GM12878 (cell line): Measurements from ENCODE around the gene RGMB. TPM values are rescaled to one million over a fixed set of nuclear protein-coding genes. Genes with fewer than 3 reads are reported as not detected.

Source experiments
- ATAC-seq: fragments of 200-7000 bp; cut with Tn5 transposase; 3 replicates; pipeline ENCODE4 v1.9.1; 2020; ENCODE audit warnings: mild to moderate bottlenecking, moderate library complexity
- BruUV-seq: library from RNA; stranded (reverse); fragments of 400-500 nt; replicated peaks from 2 replicates; lab custom pipeline; 2021; lab: Mats Ljungman, UMichigan
- CTCF ChIA-PET: fragments of 300-600 bp; sonication (Branson Sonifier 250); formaldehyde crosslinking; extraction: SDS; loops from one replicate; lab custom pipeline; 2021; ENCODE audit warnings: inconsistent platforms; lab: Yijun Ruan, JAX
- POLR2A ChIA-PET: fragments of 350-600 bp; formaldehyde crosslinking; extraction: SDS; loops from one replicate; lab custom pipeline; 2021; ENCODE audit warnings: inconsistent platforms; lab: Charles Lee
- RAD21 ChIA-PET: fragments of 300-600 bp; sonication (Branson Sonifier 250); formaldehyde crosslinking; loops from one replicate; lab custom pipeline; 2023; ENCODE audit warnings: antibody characterized with exemption; ENCODE audit not compliant: unreplicated experiment; lab: Charles Lee
- SMC1A ChIA-PET: fragments of 300-600 bp; sonication (Branson Sonifier 250); formaldehyde crosslinking; loops from one replicate; lab custom pipeline; 2023; ENCODE audit not compliant: unreplicated experiment, uncharacterized antibody; lab: Charles Lee
- DNase-seq: peaks from one replicate; pipeline ENCODE4 v3.0.0-alpha.2; 2011; ENCODE audit warnings: low read depth, low spot score
- FAIRE-seq: peaks from 3 replicates; lab custom pipeline; 2011; peaks lifted over from hg19 to GRCh38; lab: Jason Lieb, UNC
- H2AFZ ChIP-seq: 2 replicates; pipeline ENCODE4 v1.6.0; 2011; ENCODE audit warnings: low read depth, low read length, control low read depth; ENCODE audit not compliant: control insufficient read depth
- H3K27ac ChIP-seq: 2 replicates; pipeline ENCODE4 v1.5.1; 2011; ENCODE audit warnings: control low read depth; ENCODE audit not compliant: control insufficient read depth, insufficient read depth
- H3K27me3 ChIP-seq, 2 experiments: replicated peaks in 1 of 2; 2 replicates each; pipeline versions ENCODE4 v1.6.0 to v1.6.1; 2011; ENCODE audit warnings: low read length in 1 of 2; ENCODE audit not compliant: control insufficient read depth in 2 of 2, insufficient read depth in 2 of 2
- H3K36me3 ChIP-seq, 2 experiments: 2 replicates each; pipeline ENCODE4 v1.5.1; 2011; ENCODE audit warnings: low read length in 1 of 2; ENCODE audit not compliant: control insufficient read depth in 2 of 2, insufficient read depth in 2 of 2
- H3K4me1 ChIP-seq: 2 replicates; pipeline ENCODE4 v1.6.1; 2011; ENCODE audit warnings: mild to moderate bottlenecking, low read length, moderate library complexity, mixed read lengths; ENCODE audit not compliant: control insufficient read depth, insufficient read depth
- H3K4me2 ChIP-seq: 2 replicates; pipeline ENCODE4 v1.6.0; 2011; ENCODE audit warnings: control low read depth; ENCODE audit not compliant: control insufficient read depth, insufficient read depth
- H3K4me3 ChIP-seq: fragments of 200-600 bp; sonication (generic); 2 replicates; pipeline ENCODE4 v1.5.1; 2016
- H3K79me2 ChIP-seq: 2 replicates; pipeline ENCODE4 v1.6.0; 2011; ENCODE audit warnings: low read length; ENCODE audit not compliant: control insufficient read depth, insufficient read depth
- H3K9ac ChIP-seq: 2 replicates; pipeline ENCODE4 v1.8.0; 2011; ENCODE audit warnings: low read length, control low read depth, mixed read lengths; ENCODE audit not compliant: control insufficient read depth, insufficient read depth
- H3K9me3 ChIP-seq: replicated peaks from 3 replicates; pipeline ENCODE4 v1.5.1; 2011; ENCODE audit warnings: mild to moderate bottlenecking, low read length; ENCODE audit not compliant: control insufficient read depth, insufficient read depth
- H4K20me1 ChIP-seq: 2 replicates; pipeline ENCODE4 v1.6.0; 2011; ENCODE audit not compliant: control insufficient read depth, insufficient read depth
- ATF3 ChIP-seq: IDR thresholded peaks from 2 replicates; pipeline ENCODE4 v1.6.1; 2011; ENCODE audit warnings: low read depth, mild to moderate bottlenecking, low read length, moderate library complexity, borderline replicate concordance; ENCODE audit errors: extremely low read depth
- CHD4 ChIP-seq: fragments of 200-600 bp; sonication (generic); IDR thresholded peaks from 2 replicates; pipeline ENCODE4 v1.6.1; 2016; ENCODE audit warnings: mild to moderate bottlenecking
- EED ChIP-seq: sonication (generic); IDR thresholded peaks from 2 replicates; pipeline ENCODE4 v1.6.1; 2016; ENCODE audit warnings: antibody characterized with exemption, low read depth
- ELK1 ChIP-seq: IDR thresholded peaks from 2 replicates; pipeline ENCODE4 v1.6.1; 2012; ENCODE audit warnings: low read depth, low read length, improper control_type of control experiment
- ESRRA ChIP-seq: IDR thresholded peaks from 2 replicates; pipeline ENCODE4 v1.6.1; 2012; ENCODE audit warnings: mild to moderate bottlenecking, low read length, improper control_type of control experiment
- FOXM1 ChIP-seq: IDR thresholded peaks from 2 replicates; pipeline ENCODE4 v1.6.1; 2012; ENCODE audit warnings: low read depth, mild to moderate bottlenecking, inconsistent platforms, low read length, moderate library complexity
- MAX ChIP-seq: IDR thresholded peaks from 2 replicates; pipeline ENCODE4 v1.6.1; 2012; ENCODE audit warnings: low read depth, low read length, improper control_type of control experiment
- MEF2A ChIP-seq: IDR thresholded peaks from 2 replicates; pipeline ENCODE4 v1.6.1; 2011; ENCODE audit warnings: low read depth, mild to moderate bottlenecking, low read length, moderate library complexity; ENCODE audit not compliant: insufficient read depth
- MYB ChIP-seq: fragments of 150-350 bp; IDR thresholded peaks from 2 replicates; pipeline ENCODE4 v1.6.1; 2014; ENCODE audit warnings: mild to moderate bottlenecking, low read depth, low read length, borderline replicate concordance
- NBN ChIP-seq: fragments of 450-650 bp; IDR thresholded peaks from 2 replicates; pipeline ENCODE4 v1.6.1; 2016
- RAD21 ChIP-seq: IDR thresholded peaks from 2 replicates; pipeline ENCODE4 v1.6.1; 2011; ENCODE audit warnings: mild to moderate bottlenecking, low read depth, low read length, moderate library complexity; ENCODE audit not compliant: insufficient read depth
- RCOR1 ChIP-seq: conservative IDR thresholded peaks from 2 replicates; pipeline ENCODE4 v1.6.1; 2012; ENCODE audit warnings: low read depth, low read length, improper control_type of control experiment
- STAT1 ChIP-seq: fragments of 450-650 bp; conservative IDR thresholded peaks from 2 replicates; pipeline ENCODE4 v1.6.1; 2014; ENCODE audit warnings: antibody characterized with exemption, mild to moderate bottlenecking
- ZBTB33 ChIP-seq: fragments of 450-650 bp; IDR thresholded peaks from 2 replicates; pipeline ENCODE4 v1.6.1; 2017; ENCODE audit warnings: mild to moderate bottlenecking
- WGBS: methylation state at CpG from one replicate; pipeline ENCODE4 v1.1.6; 2016; ENCODE audit warnings: low lambda C conversion rate; ENCODE audit not compliant: insufficient replicate concordance, insufficient coverage; ENCODE audit errors: missing lambda C conversion rate; 5-methylcytosine and 5-hydroxymethylcytosine counted together
- in situ Hi-C: fragments of 300-500 bp; cut with MboI; formaldehyde crosslinking; loops from 9 replicates; pipeline ENCODE4 v1.14.3; 2018; ENCODE audit warnings: mixed read lengths
- intact Hi-C: fragments of 100-400 bp; cut with micrococcal nuclease; formaldehyde crosslinking; loops from one replicate; pipeline ENCODE4 v1.14.2; 2022; ENCODE audit not compliant: unreplicated experiment
- polyA plus RNA-seq, 11 experiments: library from polyadenylated mRNA; depleted of rRNA in 4 of 11; unstranded in 6 of 11; stranded (reverse) in 5 of 11; fragments of >200 nt; fragmentation: Nextera tagmentation in 4 of 11; fragmentation: Illumina TruSeq in 1 of 11; extraction: Ambion mirVana in 4 of 11; extraction: Trizol in 1 of 11; gene quantifications; 1 replicate in 1 of 11; 2 replicates in 10 of 11; pipeline versions ENCODE4 v1.2.1 to v1.2.3, GENCODE V29; 2011 to 2016; ENCODE audit warnings: inconsistent platforms in 2 of 11, missing spikeins in 2 of 11, low read depth in 1 of 11
- total RNA-seq, 4 experiments: library from RNA; depleted of rRNA in 3 of 4; stranded (reverse); fragments of >200 nt in 3 of 4; fragmentation: Illumina TruSeq in 1 of 4; extraction: Trizol in 1 of 4; gene quantifications; 2 replicates each; pipeline versions ENCODE4 v1.2.1 to v1.2.3, GENCODE V29; 2013 to 2021

RGMB gene
- total and polyA plus RNA-seq, 10 of the 15 experiments (the other 5 are each of a cell fraction or from before 2014, with no cell fraction given), result 1.3 to 15.3 (median 7.4) TPM

GRCh38 chr5:98840946-98841345 lies 67.5 kb downstream of the RGMB start:
- H3K4me2 ChIP-seq, result no peak overlapping the region
- WGBS, result 93% methylated on average over 1 of the region's 1 CpG
- BruUV-seq, result no TSS peak
- ChIA-PET POLR2A (interaction anchor here (0.5 kb wide), 1 partner anchor 1651 kb away, joined by 3 read pairs; no protein-coding TSS in a partner anchor), SMC1A (interaction anchor here (0.7 to 2.2 kb wide), 5 partner anchors 13 to 1610 kb away, joined by 3 to 9 read pairs (median 4); no protein-coding TSS in a partner anchor), CTCF (interaction anchor here (1.1 to 2.8 kb wide), 6 partner anchors 10 to 219 kb away, joined by 3 to 18 read pairs (median 3); no protein-coding TSS in a partner anchor), RAD21 (interaction anchor here (2.1 kb wide), 1 partner anchor 220 kb away, joined by 4 read pairs; no protein-coding TSS in a partner anchor)
- intact Hi-C loops, result no loop called here
- in situ Hi-C loops, result no loop called here
- H2AFZ ChIP-seq, result no peak overlapping the region
- no peaks in the 10 kb centered on the region for H3K4me1 ChIP-seq
- H3K4me3 ChIP-seq, result no peak overlapping the region
- no peak overlapping the region for H3K27ac ChIP-seq
- no peak for DNase-seq
- no peak overlapping the region for H3K9ac ChIP-seq
- H3K79me2 ChIP-seq, result no peaks in the 10 kb centered on the region
- no peak for ATAC-seq
- FAIRE-seq, result no peak
- TF ChIP-seq NBN, result no peak
- no peak for TF ChIP-seq STAT1
- TF ChIP-seq RCOR1, result no peak
- H4K20me1 ChIP-seq, result no peaks in the 10 kb centered on the region
- no peaks in the 10 kb centered on the region for H3K27me3 ChIP-seq
- H3K9me3 ChIP-seq, result peaks cover 5% of the 10 kb centered on the region; the same call in 1 of the 3 replicates
- H3K36me3 ChIP-seq, result no peaks in the 10 kb centered on the region

- TF ChIP-seq ELK1, result no peak
- TF ChIP-seq EED, result no peak
- no peak for TF ChIP-seq MEF2A
- no peak for TF ChIP-seq FOXM1
- TF ChIP-seq RAD21, result no peak
- no peak for TF ChIP-seq MYB
- no peak for TF ChIP-seq ESRRA
- TF ChIP-seq STAT1, result no peak
- no peak for TF ChIP-seq MAX
- TF ChIP-seq ATF3, result no peak
- no peak for TF ChIP-seq CHD4
- no peak for TF ChIP-seq ZBTB33
- ChIA-PET CTCF (interaction anchor here (0.6 to 1.2 kb wide), 2 partner anchors 12 to 217 kb away, joined by 3 to 4 read pairs; no protein-coding TSS in a partner anchor), RAD21 (no interaction called here), POLR2A (no interaction called here), SMC1A (interaction anchor here (1.6 kb wide), 1 partner anchor 9 kb away, joined by 7 read pairs; no protein-coding TSS in a partner anchor)
- no peak overlapping the region for H3K27ac ChIP-seq
- no peak overlapping the region for H3K9ac ChIP-seq
- ATAC-seq (no peak), DNase-seq (no peak), FAIRE-seq (no peak)
- in situ Hi-C loops, result no loop called here
- no peaks in the 10 kb centered on the region for H3K79me2 ChIP-seq
- no peaks in the 10 kb centered on the region for H3K27me3 ChIP-seq
- H3K4me2 ChIP-seq, result no peak overlapping the region
- H3K9me3 ChIP-seq, result peaks cover 5% of the 10 kb centered on the region; the same call in 1 of the 3 replicates
- WGBS, result no CpG with 5 or more reads among the region's 3 CpGs
- intact Hi-C loops, result no loop called here
- no peaks in the 10 kb centered on the region for H4K20me1 ChIP-seq
- H3K36me3 ChIP-seq, result no peaks in the 10 kb centered on the region
- H3K4me1 ChIP-seq, result no peaks in the 10 kb centered on the region
- H3K4me3 ChIP-seq, result no peak overlapping the region
- H2AFZ ChIP-seq, result no peak overlapping the region
- BruUV-seq, result no TSS peak
Observed at GRCh38 chr5:98843481-98843880, 70.0 kb downstream of the RGMB start.
